Dermis blood vessel endothelial cell (primary cell): ENCODE data around the gene LRRFIP2. TPM values are rescaled to one million over a fixed set of nuclear protein-coding genes. Genes with fewer than 3 reads are reported as not detected.

Source experiments
- DNase-seq: peaks from one replicate; pipeline ENCODE4 v3.0.0; 2010
- total RNA-seq: library from RNA; depleted of rRNA; stranded (reverse); fragments of >200 nt; gene quantifications from 2 replicates; pipeline ENCODE4 v1.2.3, GENCODE V29; 2014

The LRRFIP2 gene
- total RNA-seq, 1 donor from 2014 or later = 40.2 TPM

DNA sequence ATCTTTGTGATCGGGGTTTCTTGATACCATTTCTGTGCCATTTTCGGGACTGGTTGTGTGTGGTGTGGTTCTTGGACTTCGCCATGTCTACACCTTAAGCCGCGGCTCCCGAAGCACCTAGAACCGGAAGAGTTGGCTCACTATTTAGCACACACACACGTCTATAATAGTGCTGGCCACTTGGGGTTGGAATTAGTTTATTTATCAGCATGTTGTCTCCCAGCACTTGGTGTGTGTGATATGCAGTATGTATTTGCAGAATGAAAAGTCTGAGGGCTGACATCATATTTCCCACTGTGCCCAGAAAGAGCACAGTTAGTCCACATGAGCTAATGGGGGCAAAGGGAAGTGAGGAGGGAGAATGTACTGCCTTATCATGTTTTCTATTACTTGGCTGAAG lies 157.5 kb downstream of the LRRFIP2 start:
- no peak for DNase-seq

DNA sequence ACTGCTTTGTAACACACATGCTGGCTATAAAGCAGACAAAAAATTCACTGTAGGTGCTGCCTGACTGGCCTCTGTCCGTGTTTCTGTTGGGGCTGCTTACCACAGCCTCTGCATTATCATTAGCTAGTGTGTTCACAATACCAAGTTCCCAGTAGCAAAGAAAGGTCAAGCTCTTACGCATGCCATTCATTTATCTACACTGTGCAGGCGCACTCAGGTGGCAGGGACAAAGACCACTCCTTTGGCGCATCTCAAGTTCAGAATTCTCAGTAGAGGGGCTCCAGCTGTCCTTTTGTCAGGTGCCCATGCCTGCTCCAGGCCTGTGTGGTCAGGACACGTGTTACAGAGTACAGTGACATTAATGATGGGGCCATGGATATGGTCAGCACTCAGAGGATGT lies 158.7 kb downstream of the LRRFIP2 start:
- no peak for DNase-seq

DNA sequence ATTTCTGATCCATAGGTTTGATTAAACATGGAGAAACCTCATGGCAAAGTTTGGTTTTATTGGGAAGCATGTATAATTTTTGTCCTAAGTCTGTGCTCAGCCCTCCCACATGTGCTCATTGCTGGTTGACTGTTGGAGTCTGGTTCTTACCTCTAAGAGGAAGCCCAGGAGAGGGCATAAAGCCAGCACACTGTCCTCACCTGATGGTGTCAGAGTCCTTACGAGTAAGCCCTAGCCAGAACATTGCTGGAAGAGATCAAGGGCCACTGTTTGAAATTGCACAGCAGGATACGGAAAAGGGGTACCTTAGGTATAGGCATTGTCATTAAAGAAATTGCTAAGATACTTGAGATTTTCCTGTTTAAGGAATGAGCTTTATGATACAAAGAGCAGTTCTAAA lies 159.8 kb downstream of the LRRFIP2 start:
- no peak for DNase-seq

Other genes starting within 250 kb of the LRRFIP2 start
- gene TRANK1, start 229.5 kb downstream of the LRRFIP2 start, total RNA-seq = 13.6 and 13.9 TPM in 2 replicates
- 14.2 and 15.7 TPM in 2 replicates for gene EPM2AIP1, start 181.5 kb downstream of the LRRFIP2 start, total RNA-seq
- 33.2 and 41.4 TPM in 2 replicates for gene MLH1, start 181.1 kb downstream of the LRRFIP2 start, total RNA-seq
- 65.3 and 71.3 TPM in 2 replicates for gene GOLGA4, start 68.7 kb upstream of the LRRFIP2 start, total RNA-seq